SK-N-SH (cell line): ENCODE results near the gene CIROP. TPM values are rescaled to one million over a fixed set of nuclear protein-coding genes. Genes with fewer than 3 reads are reported as not detected.

Experiments
- CTCF ChIA-PET: fragments of 300-600, 350-600 bp; formaldehyde crosslinking; extraction: SDS; loops from one replicate; lab custom pipeline; 2021; lab: Yijun Ruan, JAX
- POLR2A ChIA-PET: fragments of 350-600 bp; sonication (Branson Sonifier 250); formaldehyde crosslinking; extraction: SDS; loops from one replicate; lab custom pipeline; 2020; ENCODE audit warnings: antibody characterized with exemption, inconsistent platforms; lab: Yijun Ruan, JAX
- DNase-seq: peaks from one replicate; pipeline ENCODE4 v3.0.0; 2012
- H2AFZ ChIP-seq: fragments of 200-600 bp; sonication (generic); 2 replicates; pipeline ENCODE4 v1.8.1; 2016; ENCODE audit warnings: antibody characterized with exemption, mild to moderate bottlenecking, low read depth
- H3F3A ChIP-seq: fragments of 200-600 bp; sonication (generic); replicated peaks from 2 replicates; pipeline ENCODE3; 2016; ENCODE audit warnings: antibody characterized with exemption, mild to moderate bottlenecking; ENCODE audit not compliant: insufficient read depth
- H3K27ac ChIP-seq, 2 experiments: fragments of 200-500 bp in 1 of 2; fragments of 200-600 bp in 1 of 2; sonication (Bioruptor generic) in 1 of 2; sonication (generic), shearing (Covaris generic) in 1 of 2; 2 replicates each; pipeline versions ENCODE4 v1.5.1 to v1.6.1; 2014 to 2016; ENCODE audit warnings: low read depth in 2 of 2, inconsistent platforms in 1 of 2, low read length in 1 of 2, mild to moderate bottlenecking in 1 of 2, mixed read lengths in 1 of 2
- H3K27me3 ChIP-seq: fragments of 200-600 bp; sonication (generic), shearing (Covaris generic); 2 replicates; pipeline ENCODE4 v1.6.1; 2016; ENCODE audit warnings: mixed run types; ENCODE audit not compliant: insufficient read depth
- H3K36me3 ChIP-seq, 2 experiments: fragments of 200-500 bp in 1 of 2; fragments of 200-600 bp in 1 of 2; sonication (Bioruptor generic) in 1 of 2; sonication (generic) in 1 of 2; replicated peaks in 1 of 2; 2 replicates each; pipeline versions ENCODE3 to v1.5.1; 2014 to 2016; ENCODE audit warnings: low read length in 1 of 2, mild to moderate bottlenecking in 1 of 2; ENCODE audit not compliant: insufficient read depth in 2 of 2, control insufficient read depth in 1 of 2
- H3K4me1 ChIP-seq, 2 experiments: fragments of 200-500 bp in 1 of 2; fragments of 200-600 bp in 1 of 2; sonication (Bioruptor generic) in 1 of 2; sonication (generic), shearing (Covaris generic) in 1 of 2; 2 replicates each; pipeline versions ENCODE4 v1.5.1 to v1.6.1; 2014 to 2016; ENCODE audit warnings: low read depth in 1 of 2, low read length in 1 of 2, mixed run types in 1 of 2; ENCODE audit not compliant: insufficient read depth in 2 of 2, control insufficient read depth in 1 of 2
- H3K4me2 ChIP-seq: fragments of 200-600 bp; sonication (generic), shearing (Covaris generic); 2 replicates; pipeline ENCODE4 v1.6.1; 2017; ENCODE audit warnings: mixed run types
- H3K4me3 ChIP-seq, 2 experiments: fragments of 200-500 bp in 1 of 2; fragments of 200-600 bp in 1 of 2; sonication (Bioruptor generic) in 1 of 2; sonication (generic), shearing (Covaris generic) in 1 of 2; 2 replicates each; pipeline versions ENCODE4 v1.5.1 to v1.8.1; 2014 to 2016; ENCODE audit warnings: low read depth in 2 of 2, inconsistent platforms in 1 of 2, low read length in 1 of 2, mild to moderate bottlenecking in 1 of 2, mixed read lengths in 1 of 2, moderate library complexity in 1 of 2
- H3K79me2 ChIP-seq: fragments of 200-600 bp; sonication (generic); 2 replicates; pipeline ENCODE4 v1.8.1; 2017; ENCODE audit warnings: mild to moderate bottlenecking; ENCODE audit not compliant: insufficient read depth
- H3K9ac ChIP-seq: fragments of 200-600 bp; sonication (generic); 2 replicates; pipeline ENCODE4 v1.6.1; 2017; ENCODE audit warnings: mixed run types
- H3K9me2 ChIP-seq: fragments of 200-600 bp; sonication (generic); 2 replicates; pipeline ENCODE4 v1.6.1; 2017; ENCODE audit warnings: mixed run types
- H3K9me3 ChIP-seq: fragments of 200-600 bp; sonication (generic); 2 replicates; pipeline ENCODE4 v1.6.1; 2017; ENCODE audit warnings: mixed run types, mild to moderate bottlenecking, moderate library complexity
- H4K20me1 ChIP-seq: fragments of 200-600 bp; sonication (generic); 2 replicates; pipeline ENCODE4 v1.6.1; 2017; ENCODE audit warnings: mild to moderate bottlenecking, mixed run types; ENCODE audit not compliant: insufficient read depth
- CTCF ChIP-seq: fragments of 200-600 bp; sonication (generic); IDR thresholded peaks from 2 replicates; pipeline ENCODE4 v1.6.1; 2017; ENCODE audit warnings: antibody characterized with exemption, mild to moderate bottlenecking, moderate library complexity
- GABPA ChIP-seq: IDR thresholded peaks from 2 replicates; pipeline ENCODE4 v1.4.0; 2012; ENCODE audit warnings: low read depth, mild to moderate bottlenecking
- IRF3 ChIP-seq: fragments of 150-350 bp; IDR thresholded peaks from 2 replicates; pipeline ENCODE4 v1.6.1; 2016; ENCODE audit warnings: mild to moderate bottlenecking, low read depth, low read length
- MAX ChIP-seq: IDR thresholded peaks from 2 replicates; pipeline ENCODE4 v1.4.0; 2012; ENCODE audit warnings: low read depth
- MEF2A ChIP-seq: IDR thresholded peaks from 2 replicates; pipeline ENCODE4 v1.4.0; 2012; ENCODE audit warnings: low read depth, borderline replicate concordance
- MXI1 ChIP-seq: IDR thresholded peaks from 2 replicates; pipeline ENCODE4 v1.6.1; 2012; ENCODE audit warnings: mild to moderate bottlenecking, low read depth, low read length, improper control_type of control experiment
- NFIC ChIP-seq: IDR thresholded peaks from 2 replicates; pipeline ENCODE4 v1.4.0; 2012; ENCODE audit warnings: borderline replicate concordance
- REST ChIP-seq: IDR thresholded peaks from 2 replicates; pipeline ENCODE4 v1.6.1; 2012; ENCODE audit warnings: mild to moderate bottlenecking, low read depth, low read length, moderate library complexity
- SIN3A ChIP-seq: IDR thresholded peaks from 2 replicates; pipeline ENCODE4 v1.6.1; 2012; ENCODE audit warnings: low read depth, mild to moderate bottlenecking, low read length, moderate library complexity, borderline replicate concordance
- SMC3 ChIP-seq: IDR thresholded peaks from 2 replicates; pipeline ENCODE4 v1.6.1; 2012; ENCODE audit warnings: low read depth, low read length, improper control_type of control experiment
- WGBS: methylation state at CpG from one replicate; pipeline ENCODE4 v1.1.6; 2017; ENCODE audit warnings: low lambda C conversion rate; 5-methylcytosine and 5-hydroxymethylcytosine counted together
- polyA plus RNA-seq, 3 experiments: library from polyadenylated mRNA; depleted of rRNA; stranded (reverse); fragments of >200 nt; gene quantifications; 2 replicates each; pipeline ENCODE4 v1.2.3, GENCODE V29; 2012

The CIROP gene
- polyA plus RNA-seq, 1 of the 3 experiments (the other 2 are of a cell fraction): not detected

- Histone ChIP-seq H3K9me3 (no peaks in the 10 kb centered on the region), H3K79me2 (peaks cover 88% of the 10 kb centered on the region)
- no peak for TF ChIP-seq NFIC
- TF ChIP-seq CTCF: no peak
- no peak for TF ChIP-seq GABPA
- no peak for TF ChIP-seq SIN3A
- no peak for TF ChIP-seq IRF3
- no peak for TF ChIP-seq MXI1
- no peak for TF ChIP-seq MEF2A
- no peak for TF ChIP-seq MAX
- TF ChIP-seq SMC3: no peak
- no peak for TF ChIP-seq REST
- TF ChIP-seq, all 33 proteins: peak for 0
- no peaks in the 10 kb centered on the region for H3K27me3 ChIP-seq
- H3F3A ChIP-seq: peaks cover 7% of the 10 kb centered on the region
- DNase-seq: no peak
- no peak overlapping the region for H3K27ac ChIP-seq
- ChIA-PET CTCF (interaction anchor here (1.4 to 2.8 kb wide), 2 partner anchors 25 to 35 kb away, joined by 4 to 26 read pairs; no protein-coding TSS in a partner anchor), POLR2A (no interaction called here)
- H3K36me3 ChIP-seq: peaks cover 48 to 60% of the 10 kb centered on the region in 2 experiments
- H2AFZ ChIP-seq: no peak overlapping the region
- peak overlapping the region in 1 of 2 experiments; percentile 94; a peak in 1 of 4 replicates for H3K4me3 ChIP-seq
- WGBS: 82% methylated on average over 2 of the region's 2 CpGs
- 0 out of 2 replicates have a peak overlapping the region, but pooled peaks have one; percentile 95 for H3K9ac ChIP-seq
- no peaks in the 10 kb centered on the region for H3K9me2 ChIP-seq
- H4K20me1 ChIP-seq: peaks cover 43% of the 10 kb centered on the region
- H3K4me1 ChIP-seq: peaks cover 7 to 20% of the 10 kb centered on the region in 2 experiments; a peak in 3 of 4 replicates
- H3K4me2 ChIP-seq: peak overlapping the region; percentile 86
These were observed 11.7 kb downstream of the CIROP start for GRCh38 chr14:23093104-23093503.
